Measurements from ENCODE around the gene IFIT2. TPM values are rescaled to one million over a fixed set of nuclear protein-coding genes. Genes with fewer than 3 reads are reported as not detected.
"Not testable (repeated sequence)": the region's sequence is repeated elsewhere in the genome, so short reads cannot be mapped to it uniquely, and the experiment has no call there.

The IFIT2 gene
- total RNA-seq, 1 experiment from 2014 or later = not detected

DNA sequence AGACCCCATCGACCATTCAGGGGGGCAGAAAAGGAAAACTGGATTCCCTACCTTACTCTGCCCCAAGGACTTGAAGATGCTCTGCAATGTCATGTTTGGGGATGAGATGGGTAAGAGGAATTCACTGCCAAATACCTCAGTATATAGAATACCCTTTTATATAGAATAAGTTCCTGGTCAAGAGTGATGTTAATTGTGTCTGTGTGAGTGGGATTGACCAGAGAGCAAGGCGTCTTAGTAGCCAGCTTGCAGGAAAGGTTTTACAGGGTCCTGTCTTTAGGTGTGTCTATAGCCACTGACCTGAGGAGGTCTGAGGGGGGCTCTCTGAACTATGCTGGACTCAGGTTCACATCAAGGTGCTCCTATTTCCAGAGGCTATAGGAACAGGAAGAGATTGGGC, 27.3 kb downstream of the IFIT2 start:
- no peak overlapping the region for H3K14ac ChIP-seq (ENCODE audit: insufficient read depth, low read length)
- H3K56ac ChIP-seq (ENCODE audit: insufficient read length, low read depth, low read length) = no peak overlapping the region
- H2BK12ac ChIP-seq (ENCODE audit: insufficient read length, low read depth, low read length) = no peak overlapping the region
- Mint-ChIP-seq H3K27ac (peak overlapping the region in 1 of 3 experiments; percentile 82; a peak in 2 of 7 replicates), H3K4me1 (peaks cover 53 to 58% of the 10 kb centered on the region in 2 experiments), H3K36me3 (ENCODE audit: insufficient read depth in 1 of 3, low read depth in 3 of 3) (peaks cover 0 to 2% (median 0%) of the 10 kb centered on the region in 3 experiments; a peak in 2 of 7 replicates), H3K4me3 (no peak overlapping the region), H3K27me3 (ENCODE audit: low read depth) (no peaks in the 10 kb centered on the region), H3K9me3 (peaks cover 0 to 4% of the 10 kb centered on the region in 2 experiments; a peak in 2 of 5 replicates)
- no peaks in the 10 kb centered on the region for H4K20me1 ChIP-seq (ENCODE audit: control insufficient read depth, insufficient read depth, insufficient read length)
- H2BK120ac ChIP-seq (ENCODE audit: low read depth, low read length, poor library complexity, severe bottlenecking) = no peak overlapping the region
- no peaks in the 10 kb centered on the region for H3K79me1 ChIP-seq (ENCODE audit: insufficient read depth, low read depth, low read length, poor library complexity, severe bottlenecking)
- H3K9me3 ChIP-seq (ENCODE audit: control insufficient read depth, low read depth, low read length) = no peaks in the 10 kb centered on the region
- no peak overlapping the region for H3K4ac ChIP-seq (ENCODE audit: low read depth, low read length)
- no peak overlapping the region for H3T11ph ChIP-seq (ENCODE audit: low read length)
- H3K4me2 ChIP-seq (ENCODE audit: insufficient read depth, insufficient read length, low read length) = no peak overlapping the region
- no peak overlapping the region for H2BK20ac ChIP-seq (ENCODE audit: low read depth, low read length, poor library complexity, severe bottlenecking)
- no peak overlapping the region for H3K23ac ChIP-seq (ENCODE audit: insufficient read length, low read depth, low read length)
- no peak overlapping the region for H2AK5ac ChIP-seq (ENCODE audit: insufficient read length, low read length)
- H3K27me3 ChIP-seq (ENCODE audit: insufficient read depth, low read length) = no peaks in the 10 kb centered on the region
- H4K5ac ChIP-seq (ENCODE audit: insufficient read length, low read depth, low read length) = no peak overlapping the region
- H2AFZ ChIP-seq (ENCODE audit: low read length) = no peak overlapping the region
- H2BK5ac ChIP-seq (ENCODE audit: insufficient read length, low read length) = no peak overlapping the region
- H3K18ac ChIP-seq (ENCODE audit: insufficient read length, low read depth, low read length) = no peak overlapping the region
- H3K27ac ChIP-seq (ENCODE audit: insufficient read length, low read depth, low read length) = no peak overlapping the region
- no peak overlapping the region for H4K91ac ChIP-seq (ENCODE audit: insufficient read length, low read depth, low read length)
- no peak overlapping the region for H2BK15ac ChIP-seq (ENCODE audit: low read depth, low read length)
- no CpG with 5 or more reads among the region's 2 CpGs for WGBS (ENCODE audit: extremely low coverage, insufficient read length, low lambda C conversion rate)
- H3K23me2 ChIP-seq (ENCODE audit: insufficient read length, low read depth, low read length, poor library complexity, severe bottlenecking) = no peaks in the 10 kb centered on the region
- no peaks in the 10 kb centered on the region for H3K79me2 ChIP-seq (ENCODE audit: insufficient read depth, low read length)
- DNase-seq = no peak
- TF ChIP-seq, protein P1, sequence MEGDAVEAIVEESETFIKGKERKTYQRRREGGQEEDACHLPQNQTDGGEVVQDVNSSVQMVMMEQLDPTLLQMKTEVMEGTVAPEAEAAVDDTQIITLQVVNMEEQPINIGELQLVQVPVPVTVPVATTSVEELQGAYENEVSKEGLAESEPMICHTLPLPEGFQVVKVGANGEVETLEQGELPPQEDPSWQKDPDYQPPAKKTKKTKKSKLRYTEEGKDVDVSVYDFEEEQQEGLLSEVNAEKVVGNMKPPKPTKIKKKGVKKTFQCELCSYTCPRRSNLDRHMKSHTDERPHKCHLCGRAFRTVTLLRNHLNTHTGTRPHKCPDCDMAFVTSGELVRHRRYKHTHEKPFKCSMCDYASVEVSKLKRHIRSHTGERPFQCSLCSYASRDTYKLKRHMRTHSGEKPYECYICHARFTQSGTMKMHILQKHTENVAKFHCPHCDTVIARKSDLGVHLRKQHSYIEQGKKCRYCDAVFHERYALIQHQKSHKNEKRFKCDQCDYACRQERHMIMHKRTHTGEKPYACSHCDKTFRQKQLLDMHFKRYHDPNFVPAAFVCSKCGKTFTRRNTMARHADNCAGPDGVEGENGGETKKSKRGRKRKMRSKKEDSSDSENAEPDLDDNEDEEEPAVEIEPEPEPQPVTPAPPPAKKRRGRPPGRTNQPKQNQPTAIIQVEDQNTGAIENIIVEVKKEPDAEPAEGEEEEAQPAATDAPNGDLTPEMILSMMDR (conservative IDR thresholded peaks at IDR 0.05) = no peak
- H3K9ac ChIP-seq (ENCODE audit: extremely low read depth, insufficient read length, low read length) = no peak overlapping the region
- peaks cover 22% of the 10 kb centered on the region for H3K4me1 ChIP-seq (ENCODE audit: insufficient read depth, low read length)
- H4K8ac ChIP-seq (replicated peaks; ENCODE audit: insufficient read length, low read depth, low read length) = no peak overlapping the region

DNA sequence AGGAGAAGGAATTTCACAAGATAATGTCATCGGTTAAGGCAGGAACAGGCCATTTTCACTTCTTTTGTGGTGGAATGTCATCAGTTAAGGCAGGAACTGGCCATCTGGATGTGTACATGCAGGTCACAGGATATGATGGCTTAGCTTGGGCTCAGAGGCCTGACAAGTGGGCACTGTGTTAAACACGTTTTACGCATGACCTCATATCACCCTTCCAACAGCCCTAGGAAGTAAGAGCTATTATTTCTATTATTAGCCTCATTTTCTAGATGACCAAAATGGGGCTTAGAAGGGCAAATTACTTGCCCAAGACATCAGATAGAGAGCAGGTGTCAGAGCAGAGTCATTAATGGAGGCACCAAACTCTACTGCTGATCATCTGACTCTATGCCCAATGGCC, 28.2 kb downstream of the IFIT2 start:
- H4K5ac ChIP-seq (ENCODE audit: insufficient read length, low read depth, low read length); H3K27me3 Mint-ChIP-seq (ENCODE audit: low read depth); H3K27ac ChIP-seq (ENCODE audit: insufficient read length, low read depth, low read length); H3K79me2 ChIP-seq (ENCODE audit: insufficient read depth, low read length); H2BK5ac ChIP-seq (ENCODE audit: insufficient read length, low read length); H2BK15ac ChIP-seq (ENCODE audit: low read depth, low read length); H3K36me3 Mint-ChIP-seq (ENCODE audit: insufficient read depth in 1 of 3, low read depth in 3 of 3); H3K18ac ChIP-seq (ENCODE audit: insufficient read length, low read depth, low read length); H4K20me1 ChIP-seq (ENCODE audit: control insufficient read depth, insufficient read depth, insufficient read length); H3K9ac ChIP-seq (ENCODE audit: extremely low read depth, insufficient read length, low read length); H3K4ac ChIP-seq (ENCODE audit: low read depth, low read length); H3K79me1 ChIP-seq (ENCODE audit: insufficient read depth, low read depth, low read length, poor library complexity, severe bottlenecking); DNase-seq; H4K91ac ChIP-seq (ENCODE audit: insufficient read length, low read depth, low read length); H3K14ac ChIP-seq (ENCODE audit: insufficient read depth, low read length); H3K23me2 ChIP-seq (ENCODE audit: insufficient read length, low read depth, low read length, poor library complexity, severe bottlenecking); H3K56ac ChIP-seq (ENCODE audit: insufficient read length, low read depth, low read length); H4K8ac ChIP-seq (replicated peaks; ENCODE audit: insufficient read length, low read depth, low read length); H2AFZ ChIP-seq (ENCODE audit: low read length); H2BK120ac ChIP-seq (ENCODE audit: low read depth, low read length, poor library complexity, severe bottlenecking); H3T11ph ChIP-seq (ENCODE audit: low read length); H2BK12ac ChIP-seq (ENCODE audit: insufficient read length, low read depth, low read length); H3K27me3 ChIP-seq (ENCODE audit: insufficient read depth, low read length); H3K9me3 ChIP-seq (ENCODE audit: control insufficient read depth, low read depth, low read length); H3K23ac ChIP-seq (ENCODE audit: insufficient read length, low read depth, low read length); H3K4me2 ChIP-seq (ENCODE audit: insufficient read depth, insufficient read length, low read length); H3K9me3 Mint-ChIP-seq; H2AK5ac ChIP-seq (ENCODE audit: insufficient read length, low read length); H2BK20ac ChIP-seq (ENCODE audit: low read depth, low read length, poor library complexity, severe bottlenecking); H3K4me3 Mint-ChIP-seq: not testable (repeated sequence)
- WGBS (ENCODE audit: extremely low coverage, insufficient read length, low lambda C conversion rate) = no CpG with 5 or more reads among the region's 3 CpGs
- Mint-ChIP-seq H3K27ac (peak overlapping the region in 1 of 3 experiments; percentile 35; a peak in 1 of 7 replicates), H3K4me1 (peaks cover 54 to 58% of the 10 kb centered on the region in 2 experiments)
- H3K4me1 ChIP-seq (ENCODE audit: insufficient read depth, low read length) = peaks cover 22% of the 10 kb centered on the region

Measured in H9 (cell line).